ENCODE results near the gene IRAK3.

IRAK3 gene

GRCh38 chr12:66247741-66248140, 58.7 kb downstream of the IRAK3 start:
- no peak for DNase-seq (ENCODE audit: low read depth in 4 of 4, low spot score in 1 of 4)

- DNase-seq (ENCODE audit: low read depth in 4 of 4, low spot score in 1 of 4): no peak
Measured at GRCh38 chr12:66251049-66251448, 62.0 kb downstream of the IRAK3 start.

GRCh38 chr12:66252771-66253170, 63.8 kb downstream of the IRAK3 start:
- no peak for DNase-seq (ENCODE audit: low read depth in 4 of 4, low spot score in 1 of 4)

- no peak for DNase-seq (ENCODE audit: low read depth in 4 of 4, low spot score in 1 of 4)
Measured at GRCh38 chr12:66255737-66256136, 66.7 kb downstream of the IRAK3 start.

- DNase-seq (ENCODE audit: low read depth in 4 of 4, low spot score in 1 of 4): no peak
Measured at GRCh38 chr12:66258011-66258410, 69.0 kb downstream of the IRAK3 start.

- DNase-seq (ENCODE audit: low read depth in 4 of 4, low spot score in 1 of 4): no peak
Measured at GRCh38 chr12:66262737-66263136, 73.7 kb downstream of the IRAK3 start.

GRCh38 chr12:66268562-66268961, 79.5 kb downstream of the IRAK3 start:
- no peak for DNase-seq (ENCODE audit: low read depth in 4 of 4, low spot score in 1 of 4)

- DNase-seq (ENCODE audit: low read depth in 4 of 4, low spot score in 1 of 4): no peak
Measured at GRCh38 chr12:66269142-66269541, 80.1 kb downstream of the IRAK3 start.

GRCh38 chr12:66269757-66270383, 80.9 kb downstream of the IRAK3 start:
- no peak for DNase-seq (ENCODE audit: low read depth in 4 of 4, low spot score in 1 of 4)

- DNase-seq (ENCODE audit: low read depth in 4 of 4, low spot score in 1 of 4): no peak
Measured at GRCh38 chr12:66270613-66271012, 81.6 kb downstream of the IRAK3 start.

GRCh38 chr12:66272650-66273049, 83.6 kb downstream of the IRAK3 start:
- no peak for DNase-seq (ENCODE audit: low read depth in 4 of 4, low spot score in 1 of 4)

GRCh38 chr12:66273147-66273546, 84.1 kb downstream of the IRAK3 start:
- DNase-seq (ENCODE audit: low read depth in 4 of 4, low spot score in 1 of 4): no peak

- no peak for DNase-seq (ENCODE audit: low read depth in 4 of 4, low spot score in 1 of 4)
Measured at GRCh38 chr12:66275040-66275439, 86.0 kb downstream of the IRAK3 start.

GRCh38 chr12:66279123-66279712, 90.2 kb downstream of the IRAK3 start:
- DNase-seq (ENCODE audit: low read depth in 4 of 4, low spot score in 1 of 4): no peak

- no peak for DNase-seq (ENCODE audit: low read depth in 4 of 4, low spot score in 1 of 4)
Measured at GRCh38 chr12:66280561-66280960, 91.5 kb downstream of the IRAK3 start.

- DNase-seq (ENCODE audit: low read depth in 4 of 4, low spot score in 1 of 4): no peak
Measured at GRCh38 chr12:66282244-66282643, 93.2 kb downstream of the IRAK3 start.

GRCh38 chr12:66287275-66287674, 98.3 kb downstream of the IRAK3 start:
- DNase-seq (ENCODE audit: low read depth in 4 of 4, low spot score in 1 of 4): no peak

GRCh38 chr12:66288121-66288520, 99.1 kb downstream of the IRAK3 start:
- no peak for DNase-seq (ENCODE audit: low read depth in 4 of 4, low spot score in 1 of 4)

- no peak for DNase-seq (ENCODE audit: low read depth in 4 of 4, low spot score in 1 of 4)
Measured at GRCh38 chr12:66289485-66289884, 100.5 kb downstream of the IRAK3 start.

GRCh38 chr12:66290716-66291200, 101.7 kb downstream of the IRAK3 start:
- no peak for DNase-seq (ENCODE audit: low read depth in 4 of 4, low spot score in 1 of 4)

GRCh38 chr12:66296176-66296683, 107.2 kb downstream of the IRAK3 start:
- DNase-seq (ENCODE audit: low read depth in 4 of 4, low spot score in 1 of 4): no peak

GRCh38 chr12:66297080-66297479, 108.1 kb downstream of the IRAK3 start:
- DNase-seq (ENCODE audit: low read depth in 4 of 4, low spot score in 1 of 4): no peak

GRCh38 chr12:66297923-66298322, 108.9 kb downstream of the IRAK3 start:
- no peak for DNase-seq (ENCODE audit: low read depth in 4 of 4, low spot score in 1 of 4)

All from stimulated activated CD4-positive, alpha-beta T cell treated with anti-CD3 and anti-CD28 coated beads, Interleukin-1b, Interleukin-23, amount 100 ng/mL, for 24 hours (primary cell).